Astrocyte of the hippocampus (primary cell): ENCODE data around the gene TMPRSS11B.
"Not testable (repeated sequence)": the region's sequence is repeated elsewhere in the genome, so short reads cannot be mapped to it uniquely, and the experiment has no call there.

Experiments
- DNase-seq: peaks from one replicate; pipeline ENCODE4 v3.0.0; 2011; ENCODE audit warnings: low read depth, low spot score

Gene TMPRSS11B

GRCh38 chr4:68218044-68218443 lies 27.4 kb downstream of the TMPRSS11B start:
- DNase-seq, result peak; percentile 10

- no peak for DNase-seq
These were observed 29.0 kb downstream of the TMPRSS11B start for GRCh38 chr4:68216501-68216900.

DNA sequence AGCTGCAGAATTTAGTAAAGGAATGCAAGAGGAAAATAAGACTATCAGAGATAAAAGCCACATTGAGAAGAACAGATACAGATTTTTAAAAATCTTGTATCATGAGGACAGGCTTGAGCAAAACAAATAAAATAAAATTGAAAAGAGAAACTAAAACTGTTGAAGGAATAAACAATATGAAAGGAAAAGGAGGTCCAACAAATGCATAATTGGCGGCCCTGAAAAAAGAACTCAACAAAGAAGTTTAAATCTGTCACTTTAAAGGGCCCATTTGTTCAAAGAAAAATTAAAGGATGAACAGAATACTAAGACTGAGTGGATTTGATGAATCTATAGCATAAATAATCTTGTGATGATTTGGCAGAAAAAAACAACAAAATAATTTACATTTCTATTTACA lies 36.5 kb downstream of the TMPRSS11B start:
- DNase-seq, result no peak

DNA sequence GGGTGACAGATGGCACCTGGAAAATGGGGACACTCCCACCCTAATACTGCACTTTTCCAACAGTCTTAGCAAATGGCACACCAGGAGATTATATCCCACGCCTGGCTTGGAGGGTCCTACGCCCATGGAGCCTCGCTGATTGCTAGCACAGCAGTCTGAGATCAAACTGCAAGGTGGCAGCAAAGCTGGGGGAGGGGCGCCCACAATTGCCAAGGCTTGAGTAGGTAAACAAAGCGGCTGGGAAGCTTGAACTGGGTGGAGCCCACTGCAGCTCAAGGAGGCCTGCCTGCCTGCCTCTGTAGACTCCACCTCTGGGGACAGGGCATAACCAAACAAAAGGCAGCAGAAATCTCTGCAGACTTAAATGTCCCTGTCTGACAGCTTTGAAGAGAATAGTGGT lies 51.2 kb downstream of the TMPRSS11B start:
- not testable (repeated sequence) for DNase-seq

DNA sequence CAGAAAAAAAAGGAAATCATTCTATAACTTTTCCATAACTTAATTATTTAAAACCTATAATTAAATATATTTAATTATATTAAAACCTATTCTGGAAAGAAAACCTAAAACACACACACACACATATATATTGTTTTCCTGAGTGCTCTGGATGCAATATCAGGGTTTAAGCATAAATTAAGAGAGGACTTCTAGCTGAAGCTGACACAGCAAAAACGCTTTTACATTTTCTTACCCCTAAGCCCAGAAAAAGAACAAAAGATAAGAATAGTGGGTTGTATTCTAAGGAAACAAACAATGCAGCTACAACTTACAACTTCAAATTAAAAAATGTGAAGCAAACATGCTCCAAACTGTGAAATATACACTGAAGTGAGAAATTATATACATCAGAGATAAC lies 52.3 kb downstream of the TMPRSS11B start:
- DNase-seq, result no peak

GRCh38 chr4:68187145-68187544 lies 58.3 kb downstream of the TMPRSS11B start:
- DNase-seq, result no peak

DNA sequence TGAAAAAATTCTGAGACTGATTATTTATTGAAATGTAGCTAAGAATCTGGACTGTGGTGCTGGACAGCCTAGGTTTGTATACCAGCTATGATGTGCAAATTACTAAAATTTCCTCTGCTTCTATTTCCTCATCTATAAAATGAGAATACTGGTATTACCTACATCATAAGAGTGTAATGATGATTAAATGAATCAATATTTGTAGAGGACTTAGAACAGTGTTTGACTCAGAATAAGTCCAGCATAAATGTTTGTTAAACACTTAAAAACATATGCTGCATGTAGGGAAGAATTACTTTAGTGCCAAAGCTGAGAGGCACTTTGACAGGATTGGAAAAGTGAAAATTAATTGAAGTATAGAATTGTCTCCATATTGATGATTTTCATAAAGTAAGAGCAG lies 60.6 kb downstream of the TMPRSS11B start:
- DNase-seq, result no peak

- DNase-seq, result no peak
These were observed 62.1 kb downstream of the TMPRSS11B start for GRCh38 chr4:68183417-68183816.

GRCh38 chr4:68182382-68182820 lies 63.1 kb downstream of the TMPRSS11B start:
- DNase-seq, result no peak

GRCh38 chr4:68180849-68181526 lies 64.5 kb downstream of the TMPRSS11B start:
- peak; percentile 21 for DNase-seq

DNA sequence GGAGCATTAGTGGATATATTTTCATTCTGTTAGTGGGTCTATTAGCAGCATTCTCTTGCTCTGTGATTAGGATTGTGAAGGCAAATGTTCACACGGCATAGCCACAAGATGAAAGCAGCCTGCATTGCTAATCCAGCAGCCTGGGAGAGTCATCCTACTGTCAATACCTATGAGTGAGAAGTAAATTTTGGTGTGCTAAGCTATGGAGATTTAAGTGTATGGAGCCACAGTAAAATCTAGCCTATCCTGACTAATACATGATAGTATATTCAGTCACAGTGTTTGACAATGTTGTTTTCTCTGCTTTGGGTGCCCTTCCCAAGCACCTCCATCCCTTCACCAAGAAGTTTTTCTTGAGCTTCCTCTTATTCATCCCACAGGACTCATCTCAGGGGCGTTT lies 68.6 kb downstream of the TMPRSS11B start:
- peak; percentile 7 for DNase-seq
